ENCODE results near the gene LYZL2.
"Not testable (repeated sequence)": the region's sequence is repeated elsewhere in the genome, so short reads cannot be mapped to it uniquely, and the experiment has no call there.

The LYZL2 gene

DNA sequence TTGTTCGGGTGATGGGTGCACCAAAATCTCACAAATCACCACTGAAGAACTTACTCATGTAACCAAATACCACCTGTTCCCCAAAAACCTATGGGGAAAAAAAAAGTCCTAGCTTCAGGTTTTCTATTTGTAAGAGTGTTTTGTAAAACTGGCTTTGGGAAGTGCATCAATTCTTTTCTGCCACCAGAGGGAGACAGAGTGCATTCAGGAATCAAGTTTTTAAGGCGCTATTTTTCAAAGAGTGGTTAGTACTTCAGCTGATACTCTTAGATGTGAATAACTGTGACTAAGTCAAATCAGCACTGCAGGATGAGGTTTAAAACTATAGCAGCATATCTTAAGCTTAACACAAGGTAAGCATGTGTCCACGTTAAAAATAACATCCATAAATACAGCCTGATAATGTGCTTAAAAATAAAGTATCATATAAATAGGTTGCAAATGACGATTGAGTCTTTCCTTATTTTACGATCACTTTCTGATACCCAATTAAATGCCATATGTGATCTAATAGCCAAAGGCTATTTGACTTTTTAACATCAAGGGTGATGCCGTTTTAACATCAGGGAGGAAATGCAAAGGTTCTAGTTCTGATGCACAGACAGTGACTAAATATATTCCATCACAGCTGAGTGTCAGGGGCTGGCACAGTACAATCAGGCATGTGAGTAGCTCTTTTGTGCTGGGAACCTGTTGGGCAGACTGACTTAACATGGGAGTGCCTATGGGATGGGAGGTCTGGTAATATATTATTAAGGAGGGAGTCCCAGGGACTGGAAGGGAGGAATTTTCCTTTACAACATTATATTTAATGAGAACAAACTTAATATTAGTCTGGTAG is 10.6 kb upstream of the LYZL2 start:
- no peak overlapping the region for H3K4me3 ChIP-seq (ENCODE audit: low read depth, low read length)

- no peak overlapping the region for H3K4me3 ChIP-seq (ENCODE audit: low read depth, low read length)
These were observed 8.4 kb upstream of the LYZL2 start for GRCh38 chr10:30637881-30638467.

DNA sequence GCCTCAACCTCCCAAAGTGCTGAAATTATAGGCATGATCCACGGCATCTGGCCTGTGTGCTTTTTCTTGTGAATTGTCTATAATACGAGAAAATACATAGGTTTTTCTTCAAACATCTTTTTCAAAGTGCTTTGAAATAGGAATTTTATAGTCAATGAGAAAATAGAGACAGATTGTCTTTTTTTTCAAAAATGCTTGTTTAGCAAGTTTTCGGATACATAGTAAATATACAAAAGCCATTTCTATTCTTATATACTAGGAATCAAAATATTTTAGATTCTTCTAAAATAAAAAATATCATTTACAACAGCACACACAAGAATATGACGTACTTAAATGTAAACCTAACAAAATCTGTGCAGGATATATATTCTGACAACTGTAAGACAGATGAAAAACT is 1.6 kb upstream of the LYZL2 start:
- no peak overlapping the region for H3K4me3 ChIP-seq (ENCODE audit: low read depth, low read length)

DNA sequence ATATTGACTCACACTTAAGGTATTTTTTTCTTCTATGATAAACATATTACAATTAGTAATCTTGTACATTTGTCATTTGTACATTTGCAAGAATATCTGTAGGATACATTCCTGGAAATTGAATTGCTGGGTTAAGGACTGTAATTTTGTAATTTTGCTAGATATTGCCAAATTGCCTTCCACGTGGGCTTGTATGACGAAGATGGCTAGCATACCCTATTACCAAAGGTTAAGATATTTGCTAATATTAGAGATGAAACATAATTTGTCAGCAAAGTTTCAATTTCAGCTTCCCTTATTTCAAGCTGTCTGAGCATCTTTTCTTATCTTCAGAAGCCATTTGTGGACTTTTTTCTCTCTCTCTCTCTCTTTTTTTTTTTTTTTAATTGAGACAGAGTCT is 1.0 kb upstream of the LYZL2 start:
- no peak overlapping the region for H3K4me3 ChIP-seq (ENCODE audit: low read depth, low read length)

- not testable (repeated sequence) for H3K4me3 ChIP-seq (ENCODE audit: low read depth, low read length)
These were observed 977 bp downstream of the LYZL2 start for GRCh38 chr10:30628576-30628975.

- H3K4me3 ChIP-seq (ENCODE audit: low read depth, low read length), result not testable (repeated sequence)
These were observed 2.7 kb downstream of the LYZL2 start for GRCh38 chr10:30626837-30627236.

DNA sequence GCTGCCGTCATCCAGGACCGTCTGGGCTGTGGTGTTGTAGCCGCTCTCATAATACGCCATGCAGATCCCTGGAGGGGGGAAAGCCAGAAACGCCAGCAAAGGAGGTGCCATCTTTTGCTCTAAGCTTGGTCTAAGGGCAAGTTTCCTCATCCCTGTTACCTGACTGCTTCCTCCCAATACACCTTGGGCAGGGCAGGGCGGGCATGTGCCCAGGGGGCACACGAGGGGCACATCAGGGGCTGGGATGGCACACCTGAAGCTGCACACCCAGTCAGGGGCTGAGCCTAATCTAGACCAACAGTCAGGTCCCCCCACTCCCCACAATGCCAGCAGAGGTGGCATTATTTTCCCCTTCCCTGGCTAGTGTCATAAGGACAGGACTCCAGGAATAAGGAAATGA is 3.4 kb downstream of the LYZL2 start:
- not testable (repeated sequence) for H3K4me3 ChIP-seq (ENCODE audit: low read depth, low read length)

- no peak overlapping the region for H3K4me3 ChIP-seq (ENCODE audit: low read depth, low read length)
These were observed 4.5 kb downstream of the LYZL2 start for GRCh38 chr10:30625080-30625479.

- H3K4me3 ChIP-seq (ENCODE audit: low read depth, low read length), result no peak overlapping the region
These were observed 9.6 kb downstream of the LYZL2 start for GRCh38 chr10:30619966-30620365.

- no peak overlapping the region for H3K4me3 ChIP-seq (ENCODE audit: low read depth, low read length)
These were observed 12.5 kb downstream of the LYZL2 start for GRCh38 chr10:30617070-30617469.

DNA sequence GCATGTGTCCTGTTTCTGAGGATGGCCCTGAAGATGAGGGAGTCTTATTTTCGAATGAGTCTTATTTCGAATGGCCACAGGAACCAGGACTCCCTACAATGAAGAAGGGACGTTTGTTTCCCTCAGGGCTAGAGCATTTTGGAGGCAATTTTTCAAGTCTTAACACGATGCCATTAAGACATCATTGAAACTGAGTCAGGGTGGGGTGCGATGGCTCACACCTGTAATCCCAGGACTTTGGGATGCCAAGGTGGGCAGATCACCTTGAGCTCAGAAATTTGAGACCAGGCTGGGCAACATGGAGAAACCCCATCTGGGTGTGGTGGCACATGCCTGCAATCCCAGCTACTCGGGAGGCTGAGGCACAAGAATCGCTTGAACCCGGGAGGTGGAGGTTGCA is 18.5 kb downstream of the LYZL2 start:
- H3K4me3 ChIP-seq (ENCODE audit: low read depth, low read length), result not testable (repeated sequence)

DNA sequence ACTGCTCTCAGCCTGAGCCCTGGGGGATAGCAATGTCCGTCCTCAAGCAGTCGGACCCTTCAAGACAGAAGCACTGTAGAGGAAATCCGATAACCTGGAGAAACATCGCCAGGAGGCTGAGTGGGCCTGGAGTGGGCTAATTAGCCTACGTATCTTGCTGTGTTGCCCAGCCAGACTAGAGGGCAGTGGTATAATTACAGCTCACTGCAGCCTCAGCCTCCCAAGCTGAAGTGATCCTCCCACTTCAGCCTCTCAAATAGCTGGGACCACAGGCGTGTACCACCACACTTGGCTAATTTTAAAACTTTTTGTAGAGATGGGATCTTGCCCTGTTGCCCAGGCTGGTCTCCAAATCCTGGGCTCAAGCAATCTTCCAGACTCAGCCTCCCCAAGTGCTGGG is 21.7 kb downstream of the LYZL2 start:
- H3K4me3 ChIP-seq (ENCODE audit: low read depth, low read length), result no peak overlapping the region

DNA sequence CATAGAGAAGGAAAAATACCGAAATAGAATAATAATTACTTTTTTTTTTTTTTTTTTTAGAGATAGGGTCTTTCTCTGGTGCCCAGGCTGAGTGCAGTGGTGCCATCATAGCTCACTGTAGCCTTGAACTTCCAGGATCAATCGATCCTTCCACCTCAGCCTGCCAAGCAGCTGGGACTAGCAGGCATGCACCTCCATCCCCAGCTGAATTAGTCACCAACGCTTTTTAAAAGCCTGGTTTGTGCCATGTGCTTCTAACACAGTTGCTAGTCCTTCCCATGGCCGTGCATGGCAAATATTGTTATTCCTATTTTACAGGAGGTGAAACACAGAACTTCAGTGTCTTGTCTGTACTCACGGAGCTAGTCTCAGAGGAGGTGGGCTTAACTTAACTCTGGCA is 23.2 kb downstream of the LYZL2 start:
- H3K4me3 ChIP-seq (ENCODE audit: low read depth, low read length), result no peak overlapping the region

GRCh38 chr10:30605341-30606121 is 24.0 kb downstream of the LYZL2 start:
- H3K4me3 ChIP-seq (ENCODE audit: low read depth, low read length), result not testable (repeated sequence)

DNA sequence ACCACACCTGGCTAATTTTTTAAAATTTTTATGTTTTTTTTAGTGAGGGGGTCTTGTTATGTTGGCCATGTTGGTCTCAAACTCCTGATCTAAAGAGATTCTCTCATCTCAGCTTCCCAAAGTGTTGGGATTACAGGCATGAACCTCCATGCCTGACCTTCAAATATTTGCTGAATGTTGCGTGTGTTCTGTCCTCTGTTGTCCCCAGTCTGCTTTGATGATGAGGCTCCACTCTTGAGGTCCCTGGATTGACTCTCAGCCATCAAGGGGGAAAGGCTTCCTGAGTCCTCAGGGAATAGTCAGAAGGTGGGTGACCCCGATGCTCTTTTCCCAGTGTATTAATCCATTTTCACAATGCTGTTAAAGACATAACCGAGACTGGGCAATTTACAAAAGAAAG is 26.0 kb downstream of the LYZL2 start:
- no peak overlapping the region for H3K4me3 ChIP-seq (ENCODE audit: low read depth, low read length)

- H3K4me3 ChIP-seq (ENCODE audit: low read depth, low read length), result no peak overlapping the region
These were observed 26.8 kb downstream of the LYZL2 start for GRCh38 chr10:30602747-30603146.

DNA sequence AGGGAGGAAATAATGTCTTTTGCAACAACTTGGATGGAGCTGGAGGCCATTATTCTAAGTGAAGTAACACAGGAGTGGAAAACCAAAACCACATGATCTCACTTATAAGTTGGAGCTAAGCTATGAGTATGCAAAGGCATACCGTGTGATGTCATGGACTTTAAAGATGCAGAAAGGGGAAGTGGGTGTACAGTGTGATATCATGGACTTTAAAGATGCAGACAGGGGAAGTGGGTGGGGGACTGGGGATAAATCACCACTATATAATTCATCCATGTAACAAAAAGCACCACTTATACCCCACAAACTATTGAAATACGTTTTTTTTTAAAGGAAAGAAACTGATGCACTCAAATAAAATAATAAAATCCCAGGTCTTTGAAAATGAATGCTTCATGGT is 29.5 kb downstream of the LYZL2 start:
- no peak overlapping the region for H3K4me3 ChIP-seq (ENCODE audit: low read depth, low read length)

GRCh38 chr10:30598105-30598776 is 31.3 kb downstream of the LYZL2 start:
- H3K4me3 ChIP-seq (ENCODE audit: low read depth, low read length), result no peak overlapping the region

DNA sequence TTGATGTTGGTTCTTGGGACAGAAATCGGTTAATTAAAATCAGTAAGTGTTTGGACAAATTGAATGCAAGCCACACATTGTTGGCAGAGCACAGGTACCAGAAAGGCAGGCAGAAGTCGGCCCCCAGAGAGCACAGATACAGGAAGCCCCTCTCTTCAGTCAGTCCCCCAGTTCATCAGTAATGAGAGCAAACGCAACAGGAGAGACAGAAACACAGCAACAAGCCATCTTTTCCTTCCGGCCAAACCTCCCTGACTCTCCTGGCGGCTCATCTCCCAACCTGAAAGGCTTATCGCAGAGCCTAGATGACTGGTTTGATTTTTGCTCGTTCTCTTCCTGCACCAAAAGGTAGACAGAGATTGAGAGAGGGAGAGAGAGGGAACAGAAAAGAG is 32.1 kb downstream of the LYZL2 start:
- H3K4me3 ChIP-seq (ENCODE audit: low read depth, low read length), result not testable (repeated sequence)

DNA sequence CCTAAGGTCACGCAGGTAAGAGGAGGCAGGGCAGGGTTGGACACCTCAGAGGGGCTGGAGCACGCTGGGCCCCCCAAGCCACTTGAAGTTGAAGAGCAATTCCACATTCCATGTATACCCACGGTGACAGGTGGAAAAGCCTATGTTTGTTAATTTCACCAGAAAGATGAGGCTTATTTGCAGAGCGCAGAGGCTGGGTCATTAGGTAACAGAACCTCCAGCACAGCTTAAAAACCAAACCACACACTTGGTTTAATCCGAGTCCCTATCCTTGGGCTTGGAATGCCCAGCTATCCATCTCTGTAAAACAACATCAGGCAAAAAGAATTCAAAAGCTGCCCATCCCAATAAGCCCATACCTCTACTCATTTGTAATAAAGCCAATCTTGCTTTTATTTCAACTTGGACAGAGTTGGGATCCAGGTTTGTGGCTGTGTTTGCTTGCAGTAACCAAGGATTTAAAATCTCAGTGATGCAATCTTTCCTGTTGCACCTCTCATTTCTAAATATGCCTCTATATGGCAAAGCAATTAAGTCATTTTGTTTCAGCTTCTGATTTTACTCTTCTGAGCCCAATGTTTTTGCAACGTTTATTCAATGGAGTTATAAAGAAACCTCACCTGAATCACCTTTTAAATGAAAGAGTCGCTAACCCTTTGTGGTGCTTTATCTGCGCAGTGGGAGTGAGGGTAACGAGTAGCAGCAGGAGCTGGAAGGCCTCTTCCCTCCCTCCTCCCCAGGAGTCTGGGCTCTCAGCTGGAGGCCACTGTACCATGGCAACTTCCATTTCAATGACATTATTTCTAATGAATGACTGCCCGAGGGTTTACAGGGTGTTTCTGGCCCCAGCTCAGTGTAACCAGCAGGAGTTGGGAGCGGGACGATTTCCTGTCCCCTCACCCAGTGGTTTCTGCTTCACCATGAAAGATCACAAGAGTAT is 32.8 kb downstream of the LYZL2 start:
- H3K4me3 ChIP-seq (ENCODE audit: low read depth, low read length), result not testable (repeated sequence)

Data from iPS-11a (cell line).